GM04503 (cell line): ENCODE measurements around the gene YPEL1.

Experiments used
- DNase-seq: peaks from one replicate; pipeline ENCODE4 v3.0.0-alpha.2; 2012; ENCODE audit warnings: low read depth

The YPEL1 gene, protein sequence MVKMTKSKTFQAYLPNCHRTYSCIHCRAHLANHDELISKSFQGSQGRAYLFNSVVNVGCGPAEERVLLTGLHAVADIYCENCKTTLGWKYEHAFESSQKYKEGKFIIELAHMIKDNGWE

GRCh38 chr22:21735200-21736083, at the start of gene YPEL1:
YPEL1 (minus strand) TSS chr22:21735794; CDS start chr22:21710744, 25,050 bp downstream.
- DNase-seq: peak; percentile 53

- DNase-seq: no peak
Observed at GRCh38 chr22:21780259-21780658, 44.7 kb upstream of the YPEL1 start.

GRCh38 chr22:21779444-21779843, 43.9 kb upstream of the YPEL1 start:
- DNase-seq: no peak

GRCh38 chr22:21778705-21779363, 43.2 kb upstream of the YPEL1 start:
- no peak for DNase-seq

- DNase-seq: no peak
Observed at GRCh38 chr22:21771631-21771976, 36.0 kb upstream of the YPEL1 start.

DNA sequence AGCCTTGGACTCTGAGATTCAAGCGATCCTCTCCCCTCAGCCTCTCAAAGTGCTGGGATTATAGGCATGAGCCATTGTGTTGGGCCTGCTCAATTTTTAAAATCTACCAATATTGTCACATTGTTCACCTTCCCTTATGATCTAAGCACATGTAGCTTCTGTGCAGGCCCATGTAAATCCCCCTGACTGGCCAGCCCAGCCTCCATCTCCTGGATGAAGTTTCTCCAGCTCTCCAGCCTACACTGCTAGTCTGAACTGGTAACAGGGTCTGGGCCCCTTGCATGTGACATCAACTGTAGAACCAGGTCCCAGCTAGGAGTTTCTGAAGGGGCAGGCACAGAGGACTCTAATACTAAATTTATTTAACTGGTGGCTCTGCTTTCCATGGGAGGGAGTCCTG, 32.8 kb upstream of the YPEL1 start:
- no peak for DNase-seq

- DNase-seq: no peak
Observed at GRCh38 chr22:21766691-21767462, 31.3 kb upstream of the YPEL1 start.

- no peak for DNase-seq
Observed at GRCh38 chr22:21765909-21766529, 30.4 kb upstream of the YPEL1 start.

DNA sequence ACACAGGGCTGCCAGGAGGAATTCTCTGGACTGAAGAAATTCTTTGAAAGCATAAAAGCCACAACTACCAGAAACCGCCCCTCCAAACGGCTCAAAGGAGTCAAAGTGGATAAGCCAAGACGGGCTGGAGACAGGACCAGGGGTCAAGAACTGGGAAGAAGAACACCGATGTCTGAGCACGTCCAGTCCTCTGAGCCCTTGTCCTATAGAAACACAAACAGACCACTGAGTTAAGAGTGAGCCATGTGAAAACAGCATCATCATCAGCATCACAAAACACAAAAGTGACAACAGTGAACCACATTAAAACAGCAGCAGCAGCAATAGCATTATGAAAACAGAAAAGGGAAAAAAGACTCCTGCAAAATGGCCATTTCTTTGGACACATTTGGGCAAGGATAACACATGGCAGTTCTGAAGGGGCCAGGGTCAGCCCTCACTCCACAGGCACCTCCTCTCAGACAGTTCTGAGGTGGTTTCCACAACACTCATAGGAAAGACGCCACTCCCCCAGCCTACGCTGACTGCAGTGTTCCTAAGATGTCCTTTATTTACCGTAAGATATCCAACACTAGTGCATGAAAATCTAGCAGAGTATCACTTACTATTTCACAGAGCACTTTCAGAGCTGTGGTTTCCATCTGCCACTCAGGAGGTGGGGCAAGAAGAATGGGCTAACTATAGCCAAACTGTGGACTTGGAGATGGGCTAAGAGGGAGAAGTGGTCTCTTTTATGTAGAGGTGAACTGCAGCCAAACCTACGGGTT, 28.6 kb upstream of the YPEL1 start:
- no peak for DNase-seq

DNA sequence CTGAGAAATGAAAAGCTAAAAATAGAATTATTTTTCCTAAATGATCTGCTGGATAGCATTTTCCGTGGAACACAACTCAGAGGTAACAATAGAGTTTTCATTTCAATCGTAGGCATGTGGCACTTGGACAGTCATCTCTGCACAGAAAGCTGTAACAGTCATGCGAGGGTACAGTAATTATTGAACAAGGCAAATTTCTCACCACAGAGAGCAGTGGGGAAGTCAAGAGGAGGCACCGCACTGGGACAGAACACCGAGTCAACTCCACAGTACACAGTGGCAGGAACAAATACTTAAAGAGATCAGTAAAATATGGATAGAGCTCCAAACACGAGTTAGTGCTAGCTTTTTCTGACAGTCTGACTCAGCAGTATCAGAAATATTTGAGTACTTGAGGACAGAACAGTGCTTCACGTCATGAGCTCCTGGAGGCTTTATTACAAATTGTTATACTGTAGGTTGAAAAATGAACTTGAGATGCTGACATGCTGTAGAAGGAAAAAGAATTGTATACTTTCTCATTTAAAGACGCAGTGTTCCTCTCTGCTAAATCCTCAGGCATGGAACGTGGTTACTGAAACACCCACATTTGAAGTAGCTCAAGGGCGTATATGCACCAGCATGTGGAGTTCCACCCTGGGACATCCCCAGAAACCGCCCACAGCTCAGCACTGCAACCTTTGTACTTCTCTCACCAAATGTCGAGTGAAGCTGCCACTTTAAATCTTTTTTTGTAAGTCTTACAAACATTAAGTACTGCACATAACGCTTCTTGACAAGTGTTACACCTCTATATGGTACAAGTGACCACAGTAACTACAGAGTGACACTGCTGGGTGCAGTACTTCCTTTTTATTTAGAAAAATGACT, 27.4 kb upstream of the YPEL1 start:
- no peak for DNase-seq

- no peak for DNase-seq
Observed at GRCh38 chr22:21761994-21762680, 26.5 kb upstream of the YPEL1 start.

DNA sequence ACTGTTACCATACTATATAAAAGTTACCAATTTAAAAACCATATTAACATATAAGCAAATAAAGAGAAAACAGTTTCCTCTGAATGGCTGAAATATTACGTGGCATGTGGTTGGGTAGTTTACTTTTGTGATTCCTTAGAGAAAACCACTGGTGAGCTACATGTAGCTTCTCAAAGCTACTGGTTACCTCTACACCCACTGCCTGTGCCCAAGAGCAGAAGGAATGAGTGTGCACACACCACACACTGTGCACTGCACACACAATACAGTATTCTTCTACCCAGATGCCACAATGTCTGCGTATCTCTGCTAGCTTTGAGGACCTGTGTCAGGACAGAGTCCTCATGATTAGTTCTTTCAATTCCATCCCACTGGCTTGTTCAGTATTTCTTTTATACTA, 25.5 kb upstream of the YPEL1 start:
- DNase-seq: no peak

DNA sequence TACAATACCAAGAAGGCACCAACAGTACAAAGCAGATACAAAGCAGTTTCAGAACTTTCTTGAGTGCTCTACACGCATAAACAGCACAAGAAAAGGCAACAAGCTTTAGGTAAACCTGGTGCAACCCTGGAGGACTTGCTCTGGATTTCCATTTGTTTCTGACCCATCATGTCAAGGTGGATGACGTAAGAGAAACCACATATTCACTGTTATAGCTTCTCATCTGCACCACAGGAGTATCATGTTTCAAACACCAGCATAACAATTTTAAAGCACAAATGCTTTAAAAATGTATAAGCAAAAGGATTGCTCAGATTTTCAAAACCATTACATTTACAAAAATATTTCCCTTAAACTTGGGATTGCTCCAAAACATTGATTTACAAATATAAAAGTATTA, 25.0 kb upstream of the YPEL1 start:
- DNase-seq: no peak

GRCh38 chr22:21759646-21760376, 24.2 kb upstream of the YPEL1 start:
- no peak for DNase-seq

- no peak for DNase-seq
Observed at GRCh38 chr22:21759093-21759492, 23.5 kb upstream of the YPEL1 start.

GRCh38 chr22:21758091-21758864, 22.7 kb upstream of the YPEL1 start:
- DNase-seq: no peak

- DNase-seq: peak; percentile 54
Observed at GRCh38 chr22:21755851-21756284, 20.3 kb upstream of the YPEL1 start.

GRCh38 chr22:21754523-21754922, 18.9 kb upstream of the YPEL1 start:
- no peak for DNase-seq
